Hepatocyte (in vitro differentiated cells): Measurements from ENCODE around the gene PSD.

Source experiments
- EZH2 ChIP-seq: fragments of 200-600 bp; sonication (generic); IDR thresholded peaks from 2 replicates; pipeline ENCODE4 v1.6.1; 2016; ENCODE audit warnings: antibody characterized with exemption, mild to moderate bottlenecking, borderline replicate concordance
- TF ChIP-seq, protein P1 (sequence below): fragments of 200-600 bp; sonication (generic); IDR thresholded peaks from 2 replicates; pipeline ENCODE4 v1.5.1; 2016; ENCODE audit warnings: antibody characterized with exemption, mild to moderate bottlenecking; ENCODE audit not compliant: poor library complexity

GRCh38 chr10:102376901-102377300, 41.7 kb downstream of the PSD start:
- no peak for TF ChIP-seq EZH2
- TF ChIP-seq, protein P1, sequence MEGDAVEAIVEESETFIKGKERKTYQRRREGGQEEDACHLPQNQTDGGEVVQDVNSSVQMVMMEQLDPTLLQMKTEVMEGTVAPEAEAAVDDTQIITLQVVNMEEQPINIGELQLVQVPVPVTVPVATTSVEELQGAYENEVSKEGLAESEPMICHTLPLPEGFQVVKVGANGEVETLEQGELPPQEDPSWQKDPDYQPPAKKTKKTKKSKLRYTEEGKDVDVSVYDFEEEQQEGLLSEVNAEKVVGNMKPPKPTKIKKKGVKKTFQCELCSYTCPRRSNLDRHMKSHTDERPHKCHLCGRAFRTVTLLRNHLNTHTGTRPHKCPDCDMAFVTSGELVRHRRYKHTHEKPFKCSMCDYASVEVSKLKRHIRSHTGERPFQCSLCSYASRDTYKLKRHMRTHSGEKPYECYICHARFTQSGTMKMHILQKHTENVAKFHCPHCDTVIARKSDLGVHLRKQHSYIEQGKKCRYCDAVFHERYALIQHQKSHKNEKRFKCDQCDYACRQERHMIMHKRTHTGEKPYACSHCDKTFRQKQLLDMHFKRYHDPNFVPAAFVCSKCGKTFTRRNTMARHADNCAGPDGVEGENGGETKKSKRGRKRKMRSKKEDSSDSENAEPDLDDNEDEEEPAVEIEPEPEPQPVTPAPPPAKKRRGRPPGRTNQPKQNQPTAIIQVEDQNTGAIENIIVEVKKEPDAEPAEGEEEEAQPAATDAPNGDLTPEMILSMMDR, result no peak
